GM12892 (cell line): ENCODE data around the gene CLEC17A.

Experiments
- POLR2A ChIP-seq: IDR thresholded peaks from 2 replicates; pipeline ENCODE4 v1.6.1; 2011; ENCODE audit warnings: low read depth, low read length, control low read depth
- POLR2AphosphoS5 ChIP-seq: IDR thresholded peaks from 2 replicates; pipeline ENCODE4 v1.6.1; 2011; ENCODE audit warnings: low read depth, low read length, control low read depth
- TAF1 ChIP-seq: IDR thresholded peaks from 2 replicates; pipeline ENCODE4 v1.6.1; 2011; ENCODE audit warnings: low read depth, mild to moderate bottlenecking, control low read depth, low read length, borderline replicate concordance

- TF ChIP-seq POLR2A (no peak), POLR2AphosphoS5 (no peak), TAF1 (no peak)
These were observed 56.8 kb downstream of the CLEC17A start for GRCh38 chr19:14639536-14640277.
